NCI-H526 (cell line): ENCODE measurements around the gene ANKRD39.
A peak's percentile ranks its signal among the peaks of the same experiment; 100 is the strongest.

Source experiments
- DNase-seq, 2 experiments: peaks; one replicate each; lab custom pipeline; 2025; lab: John Stamatoyannopoulos, UW

The ANKRD39 gene

DNA sequence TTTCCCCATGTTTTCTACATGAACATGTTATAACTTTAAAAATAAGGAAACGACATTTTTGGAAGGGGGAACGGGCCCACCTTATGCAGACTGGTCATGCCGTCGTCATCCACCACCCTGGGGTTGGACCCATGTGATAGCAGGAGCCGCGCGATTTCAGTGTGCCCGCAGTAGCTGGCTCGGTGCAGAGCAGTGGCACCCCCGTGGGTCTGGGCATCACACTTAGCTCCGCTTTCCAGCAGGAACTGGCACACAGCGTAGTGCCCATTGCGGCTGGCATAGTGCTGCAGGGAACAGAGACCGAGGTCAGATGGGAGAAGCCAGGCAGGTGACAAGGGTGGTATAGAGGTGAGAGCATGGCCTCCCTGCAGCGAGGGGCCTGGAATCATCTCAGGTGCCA, 4.5 kb downstream of the ANKRD39 start:
- DNase-seq = no peak

GRCh38 chr2:96852667-96853066, 5.1 kb downstream of the ANKRD39 start:
- DNase-seq = no peak

DNA sequence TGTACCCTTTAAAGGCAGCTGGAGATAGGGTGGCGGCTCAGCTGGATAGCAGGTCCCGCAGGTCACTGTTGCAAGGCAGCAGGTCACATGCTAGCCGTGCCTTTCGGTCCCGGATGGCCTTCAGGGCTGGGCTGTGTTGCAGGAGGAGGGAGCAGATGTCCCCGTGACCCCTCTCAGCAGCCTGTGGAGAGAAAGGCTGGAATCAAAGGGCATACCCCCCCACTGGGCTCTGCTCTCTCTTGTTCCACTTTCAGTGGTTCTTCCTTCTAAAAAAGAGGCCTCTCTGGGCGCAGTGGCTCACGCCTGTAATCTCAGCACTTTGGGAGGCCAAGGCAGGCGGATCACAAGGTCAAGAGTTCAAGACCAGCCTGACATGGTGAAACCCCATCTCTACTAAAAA, 9.6 kb downstream of the ANKRD39 start:
- DNase-seq = no peak

DNA sequence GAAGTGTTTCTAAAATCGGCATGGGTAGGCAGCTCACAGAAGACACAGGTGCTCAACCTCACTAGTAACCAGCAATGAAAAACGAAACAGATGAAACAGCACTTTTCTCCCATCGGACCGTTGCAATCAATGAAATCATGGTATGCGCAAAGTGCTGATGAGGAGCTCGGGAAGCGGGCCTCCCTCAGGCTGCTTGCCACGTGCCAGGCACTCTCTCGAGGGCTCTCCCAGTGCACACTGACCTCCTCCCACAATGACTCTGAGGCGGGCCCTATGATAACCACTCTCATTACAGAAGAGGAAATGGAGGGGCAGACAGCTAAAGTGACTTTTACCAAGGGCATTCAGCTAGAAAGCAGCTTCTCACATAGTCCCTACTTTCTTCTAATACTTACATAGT, 10.2 kb downstream of the ANKRD39 start:
- DNase-seq = no peak

GRCh38 chr2:96846825-96847224, 11.0 kb downstream of the ANKRD39 start:
- DNase-seq = no peak

DNA sequence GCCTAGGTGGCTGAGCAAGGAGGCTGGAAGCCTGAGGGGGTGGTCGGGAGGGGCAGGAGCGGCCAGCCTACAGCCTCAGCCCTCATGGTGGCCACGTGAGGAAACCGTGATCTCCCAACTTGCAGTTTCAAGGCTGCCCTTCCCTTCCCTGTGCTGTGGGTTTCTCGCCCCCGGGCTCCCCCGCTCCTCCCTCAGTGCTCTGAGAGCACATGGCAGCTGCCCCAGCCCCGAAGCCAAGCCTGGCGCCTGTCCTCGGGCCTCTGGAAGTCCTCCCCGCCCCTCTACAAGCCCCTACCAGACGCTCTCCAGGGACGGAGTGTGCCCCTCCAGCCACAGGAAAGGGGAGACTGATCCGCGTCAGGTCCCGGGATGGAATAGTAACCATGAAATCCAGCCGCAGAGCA, 13.4 kb downstream of the ANKRD39 start:
- no peak for DNase-seq

DNA sequence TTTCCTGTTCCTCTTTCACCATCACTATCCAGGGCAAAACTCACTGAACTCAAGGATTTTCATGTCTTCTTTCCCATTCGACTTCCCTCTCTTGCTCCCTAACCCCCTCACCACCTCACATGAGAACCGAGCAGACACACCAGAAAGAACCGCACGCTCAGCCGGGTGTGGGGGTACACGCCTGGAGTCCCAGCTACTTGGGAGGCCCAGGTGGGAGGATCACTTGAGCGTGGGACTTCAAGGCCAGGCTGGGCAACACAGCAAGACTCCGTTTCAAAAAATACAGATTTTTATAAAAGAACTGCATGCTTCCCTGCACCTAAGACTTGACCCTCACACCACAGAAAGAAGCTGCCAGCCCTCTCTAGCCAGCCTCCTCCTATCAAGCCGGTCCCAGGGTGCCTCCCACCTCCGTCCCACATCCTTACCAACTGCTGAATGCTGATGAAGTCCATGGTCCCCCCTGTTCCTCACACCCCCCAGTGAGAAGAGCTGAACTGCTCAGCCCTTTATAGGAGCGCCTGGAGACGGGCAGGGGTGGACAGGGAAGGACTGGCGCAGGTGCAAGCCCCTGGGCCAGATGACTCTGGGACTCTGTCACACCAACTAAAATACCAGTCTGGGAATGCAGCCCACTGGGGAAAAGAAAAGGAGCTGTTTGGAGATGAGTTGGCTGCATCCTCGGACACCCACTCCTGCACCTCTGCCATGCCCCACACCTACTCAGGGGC, 14.1 kb downstream of the ANKRD39 start, which contains the start of gene ANKRD23:
TSS of gene ANKRD23 (minus strand) at position 484 of the 731 bp plus-strand sequence. CDS start at position 455, 29 bp downstream.
- DNase-seq = no peak

DNA sequence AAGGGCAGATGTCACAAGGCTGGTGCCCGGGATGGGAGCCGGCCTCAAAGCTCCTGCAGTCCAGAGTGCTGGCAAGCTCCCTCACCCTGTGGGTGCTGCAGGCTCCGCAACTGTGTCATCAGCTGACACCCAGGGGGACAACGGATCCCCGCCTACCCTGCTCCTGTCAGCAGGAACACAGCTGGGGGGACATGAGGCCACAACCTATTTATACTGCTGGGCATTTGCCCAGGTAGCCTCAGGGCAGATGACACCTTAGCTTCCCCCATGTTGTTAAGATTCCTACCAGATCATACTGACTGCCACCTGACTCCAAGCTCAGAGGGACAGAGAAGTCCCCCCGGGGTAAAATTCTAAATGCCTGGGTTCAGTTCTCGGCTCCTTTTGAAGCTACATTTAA, 15.2 kb downstream of the ANKRD39 start:
- no peak for DNase-seq

- DNase-seq = no peak
Measured at GRCh38 chr2:96841701-96842495, 15.9 kb downstream of the ANKRD39 start.

- DNase-seq = no peak
Measured at GRCh38 chr2:96839875-96840850, 17.7 kb downstream of the ANKRD39 start.

GRCh38 chr2:96839293-96839874, 18.4 kb downstream of the ANKRD39 start:
- no peak for DNase-seq

DNA sequence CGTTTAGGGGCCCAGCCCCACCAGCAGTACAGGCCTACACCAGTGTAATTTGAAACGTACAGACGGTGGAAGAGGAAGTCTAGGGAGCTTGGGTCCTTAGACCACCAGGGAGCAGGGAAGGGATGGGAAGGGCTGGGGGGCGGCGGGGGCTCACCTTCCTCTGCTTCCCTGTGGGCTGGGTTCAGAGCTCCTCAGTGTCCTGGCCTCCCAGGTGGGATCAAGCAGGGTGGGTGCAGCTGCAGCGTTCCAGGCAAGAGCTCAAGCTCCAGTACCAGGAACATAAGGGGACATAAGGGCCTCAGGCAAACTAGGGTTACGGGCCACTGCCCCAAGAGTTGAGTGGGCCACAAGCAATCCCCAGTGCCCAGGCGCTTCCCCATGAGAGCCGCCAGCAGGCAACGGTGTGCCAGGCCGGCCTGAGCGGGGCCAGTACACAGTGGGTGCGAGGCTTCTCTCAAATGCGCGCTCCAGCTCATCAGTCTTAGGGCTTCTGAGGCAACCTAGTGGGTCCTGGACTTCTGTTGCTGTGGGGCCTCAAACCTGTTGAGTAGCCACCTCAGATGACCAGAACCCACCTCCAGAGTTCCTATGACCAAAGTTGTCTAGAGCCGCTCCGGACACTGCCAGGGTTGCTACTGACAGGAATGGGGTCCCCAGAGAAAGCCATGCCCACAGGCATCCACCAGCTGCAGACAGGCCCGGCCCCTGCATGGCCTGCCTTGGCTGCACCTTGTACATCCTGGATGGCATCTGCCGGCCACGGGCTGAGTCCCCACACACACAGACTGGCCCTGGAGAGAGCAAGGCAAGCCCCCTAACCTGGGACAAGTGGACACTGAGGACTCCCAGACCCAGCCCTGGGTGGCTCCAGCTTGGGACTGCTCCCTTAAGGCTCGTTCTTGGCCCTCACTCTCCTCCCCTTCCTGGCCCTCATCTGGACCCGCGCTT, 19.2 kb downstream of the ANKRD39 start:
- no peak for DNase-seq

DNA sequence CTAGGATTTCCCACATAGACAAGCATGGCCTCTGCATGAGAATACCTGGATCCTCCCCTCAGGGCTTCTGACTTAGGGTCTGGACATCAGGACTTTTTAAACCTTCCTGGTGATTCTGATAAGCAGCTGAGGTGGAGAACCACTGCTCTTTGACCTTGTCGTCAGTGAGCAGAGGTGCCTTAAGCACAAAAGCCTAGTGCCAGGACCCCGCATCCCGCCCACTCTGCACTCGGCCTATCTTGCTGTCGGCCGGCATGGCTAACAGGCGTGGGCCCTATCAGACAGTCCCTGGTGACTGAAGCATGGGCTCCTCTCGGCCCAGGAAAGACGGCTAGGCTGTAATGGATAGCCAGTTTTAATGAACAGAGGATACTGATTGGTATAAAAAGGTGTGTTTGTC, 20.2 kb downstream of the ANKRD39 start:
- DNase-seq = no peak

DNA sequence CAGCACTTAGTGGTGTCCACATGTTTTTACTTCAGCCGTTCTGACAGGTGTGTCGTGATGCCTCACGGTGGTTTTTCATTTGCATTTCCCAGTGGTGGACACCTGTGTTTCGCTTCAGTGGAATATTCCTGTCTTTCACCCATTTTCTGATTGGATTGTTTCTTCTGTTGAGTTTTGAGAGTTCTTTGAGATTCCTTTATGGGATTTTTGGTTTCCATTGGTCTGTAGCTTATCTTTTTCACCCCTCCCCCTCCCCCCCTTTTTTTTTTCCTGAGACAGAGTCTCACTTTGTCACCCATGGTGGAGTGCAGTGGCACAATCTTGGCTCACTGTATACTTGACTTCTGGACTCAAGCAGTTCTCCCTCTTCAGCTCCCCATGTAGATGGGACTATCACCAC, 22.0 kb downstream of the ANKRD39 start:
- DNase-seq = no peak

DNA sequence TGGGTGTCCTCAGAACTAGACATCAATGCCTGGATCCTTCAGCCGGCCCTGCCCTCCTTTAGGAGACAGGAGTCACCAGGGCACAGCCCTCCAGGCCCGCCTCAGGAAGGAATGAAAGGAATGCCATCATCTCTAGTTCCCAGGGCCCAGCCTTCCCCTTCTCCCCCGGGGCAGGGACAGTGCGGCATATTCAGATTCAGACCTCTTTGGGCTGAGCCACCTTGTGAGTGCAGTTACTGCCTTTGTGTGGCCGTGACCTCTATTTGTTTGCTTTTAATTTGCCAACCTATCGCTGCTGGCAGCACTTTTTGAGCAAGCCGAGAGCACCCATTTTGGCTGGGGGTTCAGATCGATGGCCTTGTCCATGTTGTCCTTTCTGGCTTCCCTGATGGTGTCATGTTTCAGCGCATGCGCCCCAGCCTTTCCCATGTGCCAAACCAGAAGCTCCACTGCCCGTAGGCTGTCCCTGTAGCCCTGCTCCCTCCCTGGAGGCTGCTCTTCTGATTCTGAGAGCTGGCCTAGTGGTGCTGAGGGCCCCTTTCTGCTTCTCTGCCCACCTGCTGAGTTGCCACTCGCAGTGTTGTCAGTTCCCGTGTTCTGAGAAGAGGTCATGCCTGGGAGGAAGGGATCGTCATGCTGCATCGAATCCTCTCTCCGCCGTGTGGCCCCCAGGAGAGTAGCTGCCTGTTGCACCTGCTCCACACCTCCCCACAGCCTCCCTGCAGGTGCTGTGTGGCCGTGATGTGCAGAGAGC, 24.9 kb downstream of the ANKRD39 start:
- DNase-seq = peak; percentile 76 to 87

DNA sequence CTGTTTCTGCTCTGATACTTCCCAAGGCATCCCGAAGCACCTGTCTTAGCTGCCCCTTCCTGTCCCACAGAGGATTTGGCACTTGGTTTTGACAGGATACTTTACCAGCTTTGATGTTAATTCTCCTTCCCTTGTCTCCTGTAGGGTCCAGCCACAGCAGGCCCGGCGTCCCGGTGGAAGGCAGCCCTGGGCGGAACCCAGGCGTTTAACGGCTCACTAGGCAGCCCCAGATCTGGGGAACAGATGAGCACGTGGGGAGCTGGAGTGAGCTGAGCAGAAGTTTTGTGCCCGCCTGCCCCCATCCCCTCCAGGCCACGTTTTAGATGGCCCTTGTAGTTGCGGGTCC, 25.4 kb downstream of the ANKRD39 start:
- DNase-seq = no peak

DNA sequence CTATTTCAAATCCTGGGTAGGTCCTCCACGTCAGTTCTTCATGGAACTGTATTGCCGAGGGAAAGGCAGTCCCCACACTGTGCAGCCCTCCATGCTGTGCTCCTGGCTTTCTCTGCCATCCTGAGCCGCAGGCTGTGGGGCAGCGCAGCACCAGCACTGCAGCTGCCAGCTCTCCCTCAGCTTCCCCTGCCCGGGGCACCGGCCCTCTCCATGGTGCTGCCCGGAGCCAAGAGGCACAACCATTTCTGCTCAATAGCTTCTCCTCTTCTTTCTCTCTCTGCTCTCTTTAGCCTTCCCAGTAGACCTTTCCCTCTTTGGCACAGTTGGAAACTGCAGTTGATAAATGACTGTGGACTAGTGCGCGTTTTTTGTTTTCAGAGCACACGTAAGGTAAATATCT, 26.1 kb downstream of the ANKRD39 start:
- no peak for DNase-seq

DNA sequence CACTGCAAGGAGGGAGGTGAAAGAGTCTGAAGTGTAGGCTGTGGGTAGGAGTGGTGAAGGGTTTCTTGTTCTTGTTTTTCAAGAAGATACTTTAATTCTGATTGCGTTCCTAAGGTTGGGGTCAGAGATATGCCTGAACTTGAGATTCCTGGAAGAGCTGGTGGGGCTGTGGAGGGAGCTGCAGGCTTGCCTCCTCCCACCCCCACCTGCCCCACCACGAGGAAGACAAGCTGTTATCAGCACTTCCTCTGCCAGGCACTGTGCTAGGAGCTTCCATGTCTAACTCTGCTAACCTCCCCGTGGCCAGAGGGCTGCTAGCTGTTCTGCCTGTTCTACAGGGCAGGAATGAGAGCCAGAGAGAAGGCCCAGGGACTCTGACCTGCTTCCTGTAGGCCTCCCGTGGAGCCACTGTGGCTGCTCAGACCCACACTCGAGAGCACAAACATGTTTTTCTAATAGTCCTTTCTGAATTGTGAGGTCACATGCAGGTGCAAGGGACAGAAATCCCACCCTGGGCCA, 27.7 kb downstream of the ANKRD39 start:
- DNase-seq = no peak

DNA sequence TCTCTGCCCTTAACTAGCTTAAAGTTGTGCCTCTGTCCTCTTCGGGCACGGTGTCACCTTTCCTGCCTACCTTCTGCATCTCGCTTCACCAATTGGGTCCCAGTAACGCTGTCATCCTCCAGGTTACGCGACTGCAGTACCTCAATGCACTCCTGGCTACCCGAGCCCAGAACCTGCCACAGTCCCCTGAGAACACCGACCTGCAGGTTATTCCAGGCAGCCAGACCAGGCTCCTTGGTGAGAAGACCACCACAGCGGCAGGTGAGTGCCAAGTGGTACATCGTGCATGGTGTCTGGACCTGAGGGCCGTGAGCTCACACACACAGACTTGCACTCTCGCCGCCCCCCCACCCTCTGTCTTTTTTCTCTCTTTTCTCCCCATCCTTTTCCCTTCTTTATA, 28.9 kb downstream of the ANKRD39 start:
- no peak for DNase-seq

- DNase-seq = no peak
Measured at GRCh38 chr2:96828436-96828835, 29.4 kb downstream of the ANKRD39 start.
